ENCODE measurements around the gene FOXD4L5.
"Not testable (repeated sequence)": the region's sequence is repeated elsewhere in the genome, so short reads cannot be mapped to it uniquely, and the experiment has no call there.

The FOXD4L5 gene

DNA sequence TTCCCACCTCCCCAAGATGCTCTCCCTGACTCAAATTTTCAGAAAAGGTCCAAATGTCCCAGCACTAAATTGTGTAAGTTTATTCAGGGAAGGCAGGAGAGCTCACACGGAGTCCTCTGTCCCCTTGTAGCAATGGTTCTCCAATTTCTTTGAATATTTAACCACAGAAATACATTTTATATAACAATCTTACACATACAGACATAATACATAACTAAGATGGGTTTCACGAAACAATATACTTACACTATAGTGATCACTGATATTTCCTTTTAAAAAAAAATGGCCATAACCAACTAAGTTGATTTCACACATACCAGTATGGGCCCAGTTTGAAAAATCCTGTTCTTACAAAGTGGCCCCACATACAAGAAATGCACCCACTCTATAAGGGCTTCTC lies at the start of gene FOXD4L5:
TSS of gene FOXD4L5 (minus strand) at position 101 of the 400 bp plus-strand sequence. CDS start 832 bp downstream, outside the sequence.
- not testable (repeated sequence) for DNase-seq

DNA sequence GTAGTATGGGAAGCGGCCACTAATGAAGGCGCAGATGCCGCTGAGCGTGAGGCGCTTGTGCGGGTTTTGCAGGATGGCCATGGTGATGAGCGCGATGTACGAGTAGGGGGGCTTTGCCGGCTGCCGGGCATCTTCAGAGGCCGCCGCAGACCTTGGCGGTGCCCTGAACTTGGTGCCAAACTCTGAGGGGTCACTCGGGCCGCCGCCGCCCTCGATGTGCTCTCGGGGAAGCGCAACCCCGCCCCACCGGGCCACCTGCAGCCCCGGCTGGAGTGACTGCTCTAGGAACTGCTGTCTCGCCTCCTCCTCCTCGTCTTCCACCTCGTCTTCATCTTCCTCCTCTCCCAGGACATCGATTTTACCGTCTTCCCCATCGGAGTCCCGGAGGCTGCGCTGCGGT lies 1.1 kb downstream of the FOXD4L5 start:
- DNase-seq: not testable (repeated sequence)

DNA sequence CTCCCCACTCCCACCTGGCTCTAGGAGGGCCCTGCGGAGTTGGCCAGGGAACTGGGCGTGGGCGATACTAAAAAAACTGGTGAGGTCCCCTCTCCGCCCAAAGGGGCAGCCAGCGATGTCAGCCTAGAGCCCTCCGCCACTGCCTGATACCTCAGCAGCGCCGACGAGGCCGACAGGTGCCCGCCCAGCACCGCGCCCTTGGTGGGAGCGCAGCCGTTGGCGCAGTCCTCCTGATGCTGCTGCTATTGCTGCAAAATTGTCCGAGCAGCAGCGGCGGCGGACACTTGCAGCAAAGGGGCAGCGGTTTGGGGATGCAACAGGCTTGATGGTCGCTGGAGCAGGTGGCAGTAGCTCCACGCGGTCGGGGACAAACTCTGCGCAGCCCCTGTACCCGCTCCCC lies 2.0 kb downstream of the FOXD4L5 start:
- not testable (repeated sequence) for DNase-seq
